Gastrocnemius medialis (tissue), 4 donors: ENCODE results near the gene AGAP1.

Experiments
- CTCF ChIP-seq, 5 experiments: fragments of 450-650 bp in 3 of 5; fragments of 200-600 bp in 2 of 5; sonication (generic) in 2 of 5; IDR thresholded peaks in 4 of 5; conservative IDR thresholded peaks in 1 of 5; 1 replicate in 4 of 5; 2 replicates in 1 of 5; pipeline ENCODE4 v1.5.1; 2016 to 2019; ENCODE audit warnings: antibody characterized with exemption in 5 of 5, mild to moderate bottlenecking in 3 of 5, moderate library complexity in 3 of 5
- POLR2A ChIP-seq, 2 donors: fragments of 450-650 bp; IDR thresholded peaks; one replicate each; pipeline ENCODE4 v1.6.1; 2017; ENCODE audit warnings: antibody characterized with exemption in 2 of 2, mild to moderate bottlenecking in 2 of 2, moderate library complexity in 2 of 2

- no peak for TF ChIP-seq CTCF (IDR thresholded peaks at IDR 0.05 in 4 of 5, conservative IDR thresholded peaks at IDR 0.05 in 1 of 5)
- TF ChIP-seq POLR2A (IDR thresholded peaks at IDR 0.05): no peak
Measured at GRCh38 chr2:235556086-235556485, 62.2 kb downstream of the AGAP1 start.
